ENCODE data around the gene MXRA8. TPM values are rescaled to one million over a fixed set of nuclear protein-coding genes. Genes with fewer than 3 reads are reported as not detected.

MXRA8 gene
- total and polyA plus RNA-seq, 7 donors, result 7.2 to 24.3 (median 10.1) TPM

- ATAC-seq (no peak), DNase-seq (peak in 1 of 2 donors; percentile 38)
- Histone ChIP-seq H3K4me1 (peaks cover 22% of the 10 kb centered on the region), H3K4me3 (peak overlapping the region; percentile 57), H3K36me3 (ENCODE audit: insufficient read depth in 1 of 2, low read depth in 1 of 2) (peaks cover 0 to 4% of the 10 kb centered on the region in 2 donors), H3K27me3 (ENCODE audit: insufficient read depth in 3 of 3, low read length in 2 of 3) (peaks cover 0 to 57% (median 7%) of the 10 kb centered on the region in 3 donors), H3K27ac (peak overlapping the region; percentile 65), H3K9me3 (no peaks in the 10 kb centered on the region)
- no peak for TF ChIP-seq CTCF (IDR thresholded peaks at IDR 0.05)
- intact Hi-C loops (cut with DNase I), result no loop called here
- WGBS, 3 donors, result 19 to 48% (median 23%) methylated on average over 18 to 26 of the region's 26 CpGs
Observed at GRCh38 chr1:1356796-1357401, 1.5 kb downstream of the MXRA8 start.

- intact Hi-C loops (cut with DNase I), result no loop called here
- no peak for TF ChIP-seq CTCF (IDR thresholded peaks at IDR 0.05)
- Histone ChIP-seq H3K9me3 (no peaks in the 10 kb centered on the region), H3K36me3 (ENCODE audit: insufficient read depth in 1 of 2, low read depth in 1 of 2) (peaks cover 0 to 4% of the 10 kb centered on the region in 2 donors), H3K4me3 (peak overlapping the region; percentile 57), H3K27me3 (ENCODE audit: insufficient read depth in 3 of 3, low read length in 2 of 3) (peaks cover 0 to 53% (median 7%) of the 10 kb centered on the region in 3 donors), H3K27ac (no peak overlapping the region), H3K4me1 (peaks cover 28% of the 10 kb centered on the region)
- DNase-seq, result peak in 1 of 2 donors; percentile 49
- ATAC-seq, result no peak
- 20 to 42% (median 26%) methylated on average over 7 to 8 of the region's 8 CpGs for WGBS, 3 donors
Observed at GRCh38 chr1:1356166-1356795, 2.1 kb downstream of the MXRA8 start.

GRCh38 chr1:1355416-1355815, 2.9 kb downstream of the MXRA8 start:
- H3K4me3 ChIP-seq, result peak overlapping the region; percentile 44
- H3K27me3 ChIP-seq (ENCODE audit: insufficient read depth in 3 of 3, low read length in 2 of 3), result peaks cover 0 to 49% (median 3%) of the 10 kb centered on the region in 3 donors

More at GRCh38 chr1:1355416-1355815, 2.9 kb downstream of the MXRA8 start:
- Histone ChIP-seq H3K36me3 (ENCODE audit: insufficient read depth in 1 of 2, low read depth in 1 of 2) (peaks cover 0 to 4% of the 10 kb centered on the region in 2 donors), H3K4me1 (peaks cover 21% of the 10 kb centered on the region), H3K27ac (no peak overlapping the region), H3K9me3 (no peaks in the 10 kb centered on the region)
- 3 to 12% (median 4%) methylated on average over 7 to 52 of the region's 52 CpGs for WGBS, 3 donors
- DNase-seq (peak; percentile 54 to 71), ATAC-seq (peak in 1 of 4 donors; percentile 12)
- intact Hi-C loops (cut with DNase I), result no loop called here
- no peak for TF ChIP-seq CTCF (IDR thresholded peaks at IDR 0.05)

All from psoas muscle (tissue), 8 donors.